K562 (cell line): ENCODE results near the gene BIRC3. TPM values are rescaled to one million over a fixed set of nuclear protein-coding genes. Genes with fewer than 3 reads are reported as not detected.
A peak's percentile ranks its signal among the peaks of the same experiment; 100 is the strongest.

Experiments
- CBFB ChIP-seq: sonication (generic); formaldehyde crosslinking; IDR thresholded peaks from 2 replicates; pipeline ENCODE4 v1.4.0; 2020; ENCODE audit warnings: mild to moderate bottlenecking, missing genetic modification reagents
- DDX20 ChIP-seq: fragments of 450-650 bp; IDR thresholded peaks from 2 replicates; pipeline ENCODE4 v1.6.1; 2016; ENCODE audit warnings: missing genetic modification characterization, low read depth, mild to moderate bottlenecking, missing compliant biosample characterization, moderate library complexity
- HES1 ChIP-seq: fragments of 450-650 bp; IDR thresholded peaks from 2 replicates; pipeline ENCODE4 v1.6.1; 2016; ENCODE audit warnings: low read depth, mild to moderate bottlenecking, moderate library complexity
- MTA2 ChIP-seq: fragments of 450-650 bp; IDR thresholded peaks from 2 replicates; pipeline ENCODE4 v1.6.1; 2016; ENCODE audit warnings: low read depth
- NCOR1 ChIP-seq: fragments of 450-650 bp; IDR thresholded peaks from 2 replicates; pipeline ENCODE4 v1.6.1; 2016; ENCODE audit warnings: mild to moderate bottlenecking, moderate library complexity
- NEUROD1 ChIP-seq: fragments of 150-350 bp; IDR thresholded peaks from 2 replicates; pipeline ENCODE4 v1.6.1; 2014; ENCODE audit warnings: borderline replicate concordance, low read length, low read depth; ENCODE audit not compliant: partially characterized antibody
- NFIX ChIP-seq: fragments of 250-450 bp; sonication (Bioruptor Pico); IDR thresholded peaks from 2 replicates; pipeline ENCODE4 v1.4.0; 2020; ENCODE audit warnings: low read depth, mild to moderate bottlenecking, moderate library complexity
- NKRF ChIP-seq: fragments of 450-650 bp; IDR thresholded peaks from 2 replicates; pipeline ENCODE4 v1.6.1; 2016; ENCODE audit warnings: borderline replicate concordance
- POLR2AphosphoS5 ChIP-seq: IDR thresholded peaks from 2 replicates; pipeline ENCODE4 v1.6.1; 2011; ENCODE audit warnings: mild to moderate bottlenecking, low read depth, low read length, moderate library complexity; ENCODE audit not compliant: control insufficient read depth, insufficient read depth
- POLR3A ChIP-seq: IDR thresholded peaks from 2 replicates; pipeline ENCODE4 v1.6.1; 2011; ENCODE audit warnings: borderline replicate concordance, mild to moderate bottlenecking, moderate library complexity; ENCODE audit not compliant: insufficient read length, insufficient read depth; ENCODE audit errors: extremely low read depth
- RB1 ChIP-seq: fragments of 450-650 bp; IDR thresholded peaks from 2 replicates; pipeline ENCODE4 v1.6.1; 2017; ENCODE audit warnings: low read depth, mild to moderate bottlenecking
- SMARCB1 ChIP-seq: IDR thresholded peaks from 2 replicates; pipeline ENCODE4 v1.6.1; 2011; ENCODE audit warnings: improper control_type of control experiment, low read depth; ENCODE audit not compliant: insufficient read length
- SRSF9 ChIP-seq: fragments of 200-400 bp; formaldehyde crosslinking; IDR thresholded peaks from 2 replicates; pipeline ENCODE4 v1.6.1; 2017; ENCODE audit warnings: low read depth, low read length, borderline replicate concordance
- ZNF41 ChIP-seq: fragments of 250-450 bp; sonication (Bioruptor Pico); conservative IDR thresholded peaks from 2 replicates; pipeline ENCODE4 v1.4.0; 2020; ENCODE audit warnings: mild to moderate bottlenecking
- ZNF449 ChIP-seq: fragments of 250-450 bp; sonication (Bioruptor Pico); IDR thresholded peaks from 2 replicates; pipeline ENCODE4 v1.8.0; 2022; ENCODE audit warnings: moderate library complexity, mild to moderate bottlenecking, inconsistent platforms
- ZNF639 ChIP-seq, 2 experiments: fragments of 200-800 bp in 1 of 2; sonication (Bioruptor generic) in 1 of 2; sonication (generic) in 1 of 2; formaldehyde crosslinking in 1 of 2; IDR thresholded peaks in 1 of 2; conservative IDR thresholded peaks in 1 of 2; 2 replicates each; pipeline versions ENCODE4 v1.5.0 to v1.6.1; 2016 to 2020; ENCODE audit warnings: missing compliant biosample characterization in 1 of 2, missing genetic modification characterization in 1 of 2, missing genetic modification reagents in 1 of 2
- polyA plus RNA-seq, 8 experiments: library from polyadenylated mRNA; depleted of rRNA in 4 of 8; stranded (reverse) in 5 of 8; unstranded in 3 of 8; fragments of >200 nt; fragmentation: Nextera tagmentation in 2 of 8; fragmentation: Illumina TruSeq in 1 of 8; extraction: Ambion mirVana in 2 of 8; extraction: Trizol in 1 of 8; gene quantifications; 2 replicates each; pipeline versions ENCODE4 v1.2.1 to v1.2.3, GENCODE V29; 2011 to 2014; ENCODE audit warnings: inconsistent platforms in 1 of 8, missing spikeins in 1 of 8
- total RNA-seq, 7 experiments: library from RNA; depleted of rRNA in 6 of 7; stranded (reverse); fragments of >200 nt in 6 of 7; fragmentation: Illumina TruSeq in 2 of 7; extraction: Trizol in 2 of 7; gene quantifications; 2 replicates each; pipeline versions ENCODE4 v1.2.1 to v1.2.3, GENCODE V29; 2011 to 2021; ENCODE audit warnings: low replicate concordance in 1 of 7
- TF ChIP-seq, protein P1 (sequence below), 2 experiments: IDR thresholded peaks; 2 replicates each; pipeline ENCODE4 v1.6.1; 2012; ENCODE audit warnings: improper control_type of control experiment in 2 of 2, low read depth in 2 of 2, low read length in 2 of 2, borderline replicate concordance in 1 of 2

The BIRC3 gene
- total and polyA plus RNA-seq, 9 of the 15 experiments (the other 6 are each of a cell fraction or from before 2014, with no cell fraction given) = 0.08 to 0.42 (median 0.18) TPM

DNA sequence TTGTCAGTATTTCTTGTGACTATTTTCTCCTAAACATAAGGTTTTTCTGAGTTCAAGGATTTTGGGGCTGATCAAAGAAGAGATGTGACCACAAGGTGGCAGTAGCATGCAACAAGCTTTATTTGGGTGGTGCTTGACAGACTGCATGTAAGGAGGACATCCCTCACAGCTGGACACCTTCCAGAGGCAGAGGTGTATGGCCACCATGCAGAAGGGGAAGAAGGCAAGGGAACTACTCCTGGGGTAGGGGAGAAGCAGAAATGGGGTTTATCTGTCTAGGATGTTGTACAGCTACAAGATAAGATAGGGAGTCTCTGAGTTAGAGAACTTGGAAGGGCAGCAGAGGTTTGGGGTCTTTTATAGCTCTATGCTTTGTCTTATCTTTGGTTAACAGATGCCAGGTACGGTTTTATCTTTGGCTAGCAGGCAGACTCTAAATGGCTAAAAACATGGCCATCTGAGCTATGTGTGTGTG, 24.6 kb downstream of the BIRC3 start (continued):
- TF ChIP-seq MTA2 = peak; percentile 100
- peak; percentile 48; the same call in 1 of the 2 replicates for TF ChIP-seq NKRF
- TF ChIP-seq NCOR1 = peak; percentile 98
- TF ChIP-seq NEUROD1 = peak; percentile 40
- TF ChIP-seq NFIX (CRISPR knock-in tag) = no peak
- peak; percentile 40; the same call in 1 of the 2 replicates for TF ChIP-seq ZNF449 (CRISPR knock-in tag)
- no peak for TF ChIP-seq POLR3A
- TF ChIP-seq HES1 = peak; percentile 90
- no peak for TF ChIP-seq SMARCB1
- TF ChIP-seq POLR2AphosphoS5 = peak; percentile 82
- no peak for TF ChIP-seq SRSF9
- peak in 1 of 2 experiments; percentile 81; a peak in 2 of 4 replicates for TF ChIP-seq ZNF639 (CRISPR knock-in tag; conservative IDR thresholded peaks at IDR 0.05 in 1 of 2, IDR thresholded peaks at IDR 0.05 in 1 of 2)
- TF ChIP-seq RB1 = peak; percentile 36; the same call in 1 of the 2 replicates
- peak; percentile 54; the same call in 1 of the 2 replicates for TF ChIP-seq DDX20 (tag)
- TF ChIP-seq ZNF41 = 0 out of 2 replicates have a peak, but pooled peaks have one; percentile 33
- TF ChIP-seq, protein P1, sequence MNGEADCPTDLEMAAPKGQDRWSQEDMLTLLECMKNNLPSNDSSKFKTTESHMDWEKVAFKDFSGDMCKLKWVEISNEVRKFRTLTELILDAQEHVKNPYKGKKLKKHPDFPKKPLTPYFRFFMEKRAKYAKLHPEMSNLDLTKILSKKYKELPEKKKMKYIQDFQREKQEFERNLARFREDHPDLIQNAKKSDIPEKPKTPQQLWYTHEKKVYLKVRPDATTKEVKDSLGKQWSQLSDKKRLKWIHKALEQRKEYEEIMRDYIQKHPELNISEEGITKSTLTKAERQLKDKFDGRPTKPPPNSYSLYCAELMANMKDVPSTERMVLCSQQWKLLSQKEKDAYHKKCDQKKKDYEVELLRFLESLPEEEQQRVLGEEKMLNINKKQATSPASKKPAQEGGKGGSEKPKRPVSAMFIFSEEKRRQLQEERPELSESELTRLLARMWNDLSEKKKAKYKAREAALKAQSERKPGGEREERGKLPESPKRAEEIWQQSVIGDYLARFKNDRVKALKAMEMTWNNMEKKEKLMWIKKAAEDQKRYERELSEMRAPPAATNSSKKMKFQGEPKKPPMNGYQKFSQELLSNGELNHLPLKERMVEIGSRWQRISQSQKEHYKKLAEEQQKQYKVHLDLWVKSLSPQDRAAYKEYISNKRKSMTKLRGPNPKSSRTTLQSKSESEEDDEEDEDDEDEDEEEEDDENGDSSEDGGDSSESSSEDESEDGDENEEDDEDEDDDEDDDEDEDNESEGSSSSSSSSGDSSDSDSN (IDR thresholded peaks at IDR 0.05; ENCODE audit: borderline replicate concordance in 1 of 2, low read depth in 2 of 2, low read length in 2 of 2) = peak in 1 of 2 experiments; percentile 85; a peak in 2 of 4 replicates
- no peak for TF ChIP-seq CBFB (CRISPR knock-in tag)
